AG09309 (cell line): ENCODE results near the gene PRKCA.

Experiments
- DNase-seq: peaks from one replicate; pipeline ENCODE4 v3.0.0-alpha.2; 2010; ENCODE audit warnings: low read depth
- H3K4me3 ChIP-seq: 2 replicates; pipeline ENCODE4 v1.5.1; 2011; ENCODE audit warnings: mild to moderate bottlenecking, low read depth, low read length, moderate library complexity; ENCODE audit not compliant: control insufficient read depth
- TF ChIP-seq, protein P1 (sequence below): IDR thresholded peaks from 2 replicates; pipeline ENCODE4 v1.5.1; 2011; ENCODE audit warnings: mild to moderate bottlenecking, low read depth, low read length, inconsistent platforms; ENCODE audit not compliant: insufficient read depth, control insufficient read depth; ENCODE audit errors: missing control alignments

The PRKCA gene

GRCh38 chr17:66784621-66785364 lies 482.4 kb downstream of the PRKCA start:
- no peak overlapping the region for H3K4me3 ChIP-seq
- TF ChIP-seq, protein P1, sequence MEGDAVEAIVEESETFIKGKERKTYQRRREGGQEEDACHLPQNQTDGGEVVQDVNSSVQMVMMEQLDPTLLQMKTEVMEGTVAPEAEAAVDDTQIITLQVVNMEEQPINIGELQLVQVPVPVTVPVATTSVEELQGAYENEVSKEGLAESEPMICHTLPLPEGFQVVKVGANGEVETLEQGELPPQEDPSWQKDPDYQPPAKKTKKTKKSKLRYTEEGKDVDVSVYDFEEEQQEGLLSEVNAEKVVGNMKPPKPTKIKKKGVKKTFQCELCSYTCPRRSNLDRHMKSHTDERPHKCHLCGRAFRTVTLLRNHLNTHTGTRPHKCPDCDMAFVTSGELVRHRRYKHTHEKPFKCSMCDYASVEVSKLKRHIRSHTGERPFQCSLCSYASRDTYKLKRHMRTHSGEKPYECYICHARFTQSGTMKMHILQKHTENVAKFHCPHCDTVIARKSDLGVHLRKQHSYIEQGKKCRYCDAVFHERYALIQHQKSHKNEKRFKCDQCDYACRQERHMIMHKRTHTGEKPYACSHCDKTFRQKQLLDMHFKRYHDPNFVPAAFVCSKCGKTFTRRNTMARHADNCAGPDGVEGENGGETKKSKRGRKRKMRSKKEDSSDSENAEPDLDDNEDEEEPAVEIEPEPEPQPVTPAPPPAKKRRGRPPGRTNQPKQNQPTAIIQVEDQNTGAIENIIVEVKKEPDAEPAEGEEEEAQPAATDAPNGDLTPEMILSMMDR, result no peak
- DNase-seq, result no peak

DNA sequence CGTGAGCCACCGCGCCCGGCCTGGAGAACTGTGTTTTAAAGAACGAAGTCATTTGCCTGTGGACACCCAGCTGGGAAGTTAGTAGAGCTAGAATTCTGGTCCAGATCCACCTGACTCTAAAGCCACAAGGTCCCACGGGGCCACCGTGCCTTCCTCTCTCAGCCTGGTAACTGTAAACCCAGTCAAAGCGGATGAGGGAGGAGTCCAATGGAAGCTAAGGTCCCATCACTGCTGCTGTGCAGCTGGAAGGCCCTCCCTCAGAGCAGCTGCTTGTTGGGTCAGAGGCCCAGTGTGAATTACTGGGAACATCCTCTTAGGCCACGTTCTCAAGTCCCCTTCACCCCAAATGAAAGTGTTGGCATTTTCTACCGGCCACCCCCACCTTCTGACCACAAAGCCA lies 483.7 kb downstream of the PRKCA start:
- TF ChIP-seq, protein P1, result no peak
- no peak overlapping the region for H3K4me3 ChIP-seq
- DNase-seq, result no peak

DNA sequence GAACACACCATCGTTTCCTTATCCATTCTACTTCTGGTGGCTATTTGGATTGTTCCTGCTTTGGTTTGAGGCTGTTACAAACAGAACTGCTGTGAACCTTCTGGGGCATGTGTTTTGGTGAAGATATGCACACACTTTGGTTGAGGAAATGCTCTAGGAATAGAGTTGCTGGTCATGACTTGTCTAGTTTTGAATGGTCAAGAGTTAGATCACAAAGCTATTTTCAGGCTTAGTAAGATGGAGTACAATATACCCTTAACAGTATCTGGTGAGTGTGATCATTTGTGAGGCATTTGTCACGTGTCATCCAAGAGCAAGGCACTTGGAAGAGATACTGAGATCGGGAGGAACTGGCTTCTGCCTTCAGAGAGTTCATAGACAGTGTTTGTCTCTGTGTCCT lies 485.5 kb downstream of the PRKCA start:
- H3K4me3 ChIP-seq, result no peak overlapping the region
- TF ChIP-seq, protein P1, result no peak
- no peak for DNase-seq

- TF ChIP-seq, protein P1, result no peak
- DNase-seq, result no peak
These were observed 486.7 kb downstream of the PRKCA start for GRCh38 chr17:66789093-66789492.

GRCh38 chr17:66789961-66790437 lies 487.6 kb downstream of the PRKCA start:
- DNase-seq, result no peak
- no peak overlapping the region for H3K4me3 ChIP-seq
- TF ChIP-seq, protein P1, result no peak

More at GRCh38 chr17:66789093-66789492, 486.7 kb downstream of the PRKCA start:
- no peak overlapping the region for H3K4me3 ChIP-seq

GRCh38 chr17:66790501-66791061 lies 488.2 kb downstream of the PRKCA start:
- TF ChIP-seq, protein P1, result no peak
- no peak overlapping the region for H3K4me3 ChIP-seq
- DNase-seq, result no peak
